Skin epidermis (tissue), 12 donors: ENCODE results near the gene CFAP77.

ENCODE experiments used
- H3K27ac ChIP-seq, 21 experiments: fragments of 200-600 bp; sonication (generic) in 11 of 21; one replicate each; pipeline ENCODE4 v1.5.0; 2020; ENCODE audit warnings: mild to moderate bottlenecking in 3 of 21, inconsistent platforms in 2 of 21, moderate library complexity in 2 of 21
- H3K4me3 ChIP-seq, 7 experiments: fragments of 200-600 bp; sonication (generic) in 2 of 7; one replicate each; pipeline ENCODE4 v1.5.0; 2020; ENCODE audit warnings: inconsistent platforms in 2 of 7, mild to moderate bottlenecking in 2 of 7, moderate library complexity in 1 of 7

CFAP77 gene

DNA sequence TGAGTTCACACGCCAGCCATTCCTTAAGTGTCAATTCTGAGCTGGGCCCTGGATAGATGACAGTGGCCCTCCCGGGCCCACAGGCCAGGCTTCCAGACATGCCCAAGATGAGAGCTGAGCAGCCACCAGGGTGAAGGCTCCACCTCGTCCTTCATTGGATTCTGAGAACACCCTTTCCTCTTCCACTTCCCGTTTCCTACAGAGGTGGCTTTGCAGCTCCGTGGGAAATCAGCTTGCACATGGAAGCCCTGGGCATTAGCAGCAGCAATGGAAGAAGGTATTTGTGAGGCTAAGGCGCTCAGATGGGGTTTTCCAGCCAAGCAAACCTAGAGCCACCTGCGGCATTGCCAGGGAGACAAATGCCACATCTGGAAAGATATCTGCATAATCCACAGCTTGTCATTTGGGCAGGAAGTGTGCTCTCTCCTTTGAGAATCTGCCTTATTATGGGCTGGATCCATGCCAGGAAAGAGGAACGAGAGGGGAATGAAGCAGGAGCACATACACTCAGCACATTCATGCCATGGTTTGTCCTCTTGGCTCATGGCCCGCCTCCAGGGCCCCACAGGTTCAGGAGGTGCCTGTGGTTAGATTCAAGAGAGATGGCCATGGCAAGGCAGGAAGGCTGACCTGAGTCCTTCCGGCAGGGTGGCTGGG is 34.1 kb downstream of the CFAP77 start:
- H3K27ac ChIP-seq, result no peak overlapping the region
- H3K4me3 ChIP-seq, result no peak overlapping the region

DNA sequence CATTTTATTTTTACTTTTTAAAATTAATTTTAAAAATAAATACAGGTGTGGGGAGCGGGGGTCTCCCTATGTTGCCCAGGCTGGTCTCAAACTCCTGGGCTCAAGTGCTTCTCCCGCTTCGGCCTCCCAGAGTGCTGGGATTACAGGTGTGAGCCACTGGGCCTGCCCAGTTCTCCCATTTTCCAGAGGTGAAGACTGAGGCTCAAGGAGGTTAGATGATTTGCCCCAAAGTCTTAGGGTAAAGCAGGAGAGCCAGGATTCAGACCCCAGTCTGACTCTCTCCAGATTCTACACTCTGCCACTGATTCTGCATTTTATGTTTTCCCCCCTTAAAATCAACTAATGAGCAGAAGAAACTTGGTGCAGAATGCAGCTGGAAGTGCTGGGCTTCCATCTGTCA is 36.9 kb downstream of the CFAP77 start:
- H3K27ac ChIP-seq, result no peak overlapping the region
- H3K4me3 ChIP-seq, result no peak overlapping the region

DNA sequence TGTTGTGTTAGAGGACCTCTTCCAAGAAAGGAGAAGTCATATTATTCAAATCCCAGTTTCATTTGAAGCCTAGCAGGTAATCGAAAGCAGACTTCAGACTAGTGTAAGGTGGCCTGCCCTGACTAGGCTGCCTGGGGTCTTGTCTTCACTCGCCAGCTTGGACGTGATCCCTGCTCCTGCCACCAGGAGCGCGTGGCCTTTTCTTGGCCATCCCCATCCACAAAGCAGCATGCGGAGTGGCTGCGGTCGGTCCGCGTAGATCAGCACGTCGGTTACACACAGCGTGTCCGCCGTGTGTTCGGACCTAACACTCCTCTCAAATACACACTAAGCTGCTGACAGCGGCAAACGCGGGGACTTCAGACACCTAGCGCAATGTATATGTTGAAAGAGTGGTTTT is 37.3 kb downstream of the CFAP77 start:
- H3K27ac ChIP-seq, result no peak overlapping the region
- H3K4me3 ChIP-seq, result no peak overlapping the region

- H3K27ac ChIP-seq, result no peak overlapping the region
- H3K4me3 ChIP-seq, result no peak overlapping the region
Measured at GRCh38 chr9:132447902-132448301, 37.9 kb downstream of the CFAP77 start.

GRCh38 chr9:132451276-132451675 is 41.3 kb downstream of the CFAP77 start:
- H3K4me3 ChIP-seq, result no peak overlapping the region
- H3K27ac ChIP-seq, result no peak overlapping the region

DNA sequence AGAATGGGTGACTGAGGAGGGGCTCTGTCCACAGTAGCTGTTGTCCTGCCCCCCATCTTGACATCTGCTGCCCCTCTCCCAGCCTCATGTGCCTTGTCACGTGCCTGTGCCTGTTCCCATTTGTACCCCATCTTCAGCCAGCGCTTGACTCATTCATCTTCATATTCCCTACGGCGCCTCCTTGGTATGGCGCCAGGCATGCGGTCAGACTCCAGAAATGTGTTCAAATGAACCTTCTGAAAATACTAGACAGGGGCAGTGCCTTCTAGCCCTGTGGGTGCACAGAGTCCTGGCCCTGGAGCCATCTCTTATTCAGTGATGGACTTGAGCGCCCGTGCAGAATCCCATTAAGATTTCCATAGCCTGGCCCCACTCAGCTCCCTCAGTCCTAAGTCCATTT is 46.2 kb downstream of the CFAP77 start:
- no peak overlapping the region for H3K4me3 ChIP-seq
- no peak overlapping the region for H3K27ac ChIP-seq

DNA sequence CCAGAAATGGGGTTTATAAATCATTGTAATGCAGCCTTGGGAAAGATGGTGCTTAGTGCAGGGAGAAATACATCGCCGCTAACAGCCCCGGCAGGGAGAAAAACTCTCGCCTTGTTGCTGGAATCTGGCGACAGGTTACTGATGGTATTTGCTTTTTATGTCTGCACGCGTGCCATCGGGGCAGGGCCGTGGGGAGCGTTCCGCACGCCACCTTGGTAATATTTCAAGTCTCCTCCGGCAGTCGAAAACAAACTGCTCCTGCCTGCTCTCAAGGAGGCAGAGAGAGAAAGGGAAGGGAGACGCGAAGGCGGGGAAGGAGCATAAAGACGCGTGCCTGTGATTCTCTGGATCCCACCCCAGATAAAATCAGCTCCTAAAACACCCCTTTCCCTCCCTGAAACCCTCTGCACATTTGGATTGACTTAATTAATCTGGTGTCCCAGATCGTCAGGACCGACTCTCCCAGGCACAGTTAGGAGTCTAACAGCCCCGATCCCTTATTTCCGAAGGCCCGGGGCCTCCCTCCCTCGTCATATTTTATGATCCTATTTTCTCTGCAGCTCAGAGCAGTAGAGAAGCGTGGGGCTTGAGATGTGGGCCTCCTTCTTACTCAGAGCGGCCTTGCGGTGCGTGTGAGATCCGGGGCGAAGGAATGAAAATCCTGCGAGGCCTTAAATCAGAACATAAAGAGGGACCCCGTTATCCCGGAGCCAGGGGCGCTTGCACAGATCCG is 47.7 kb downstream of the CFAP77 start:
- Histone ChIP-seq H3K4me3 (no peak overlapping the region), H3K27ac (no peak overlapping the region)

GRCh38 chr9:132458432-132458831 is 48.4 kb downstream of the CFAP77 start:
- Histone ChIP-seq H3K27ac (no peak overlapping the region), H3K4me3 (no peak overlapping the region)

- Histone ChIP-seq H3K27ac (no peak overlapping the region), H3K4me3 (no peak overlapping the region)
Measured at GRCh38 chr9:132459661-132460060, 49.6 kb downstream of the CFAP77 start.

GRCh38 chr9:132460240-132460639 is 50.2 kb downstream of the CFAP77 start:
- Histone ChIP-seq H3K27ac (no peak overlapping the region), H3K4me3 (no peak overlapping the region)

- Histone ChIP-seq H3K27ac (no peak overlapping the region), H3K4me3 (no peak overlapping the region)
Measured at GRCh38 chr9:132461281-132461896, 51.4 kb downstream of the CFAP77 start.

DNA sequence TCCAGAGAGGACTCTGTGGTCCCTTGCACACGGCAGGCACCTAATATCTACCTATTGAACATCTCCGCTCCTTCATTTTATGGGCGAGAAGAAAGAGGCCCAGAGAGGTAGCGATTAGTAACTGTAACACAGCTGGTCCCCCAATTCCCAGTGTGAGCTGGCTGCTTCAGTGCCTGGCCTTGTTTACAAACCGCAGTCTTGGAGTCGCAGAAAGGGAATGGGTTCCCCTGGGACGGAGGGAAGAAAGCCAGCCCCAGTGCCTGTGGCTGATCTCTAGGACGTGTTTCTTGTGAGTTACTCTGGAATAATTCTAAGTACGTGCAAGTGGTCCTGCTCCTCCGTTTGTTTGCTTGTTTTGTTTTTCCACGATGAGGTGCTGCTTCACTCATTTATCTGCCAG is 52.0 kb downstream of the CFAP77 start:
- H3K4me3 ChIP-seq, result no peak overlapping the region
- no peak overlapping the region for H3K27ac ChIP-seq

DNA sequence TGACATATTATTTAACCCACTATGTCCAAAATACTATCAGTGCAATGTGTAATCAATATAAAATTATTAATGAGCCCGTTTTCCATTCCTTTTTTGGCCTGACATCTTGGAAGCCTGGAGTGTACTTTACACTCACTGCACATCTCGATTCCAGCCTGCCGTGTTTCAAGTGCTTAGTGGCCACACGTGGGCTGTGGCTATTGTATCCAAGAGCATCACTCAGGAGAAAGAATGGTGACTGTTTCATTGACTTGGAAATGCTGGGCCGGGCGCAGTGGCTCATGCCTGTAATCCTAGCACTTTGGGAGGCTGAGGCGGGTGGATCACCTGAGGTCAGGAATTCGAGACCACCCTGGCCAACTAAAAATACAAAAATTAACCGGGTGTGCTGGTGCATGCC is 54.5 kb downstream of the CFAP77 start:
- no peak overlapping the region for H3K4me3 ChIP-seq
- H3K27ac ChIP-seq, result no peak overlapping the region

DNA sequence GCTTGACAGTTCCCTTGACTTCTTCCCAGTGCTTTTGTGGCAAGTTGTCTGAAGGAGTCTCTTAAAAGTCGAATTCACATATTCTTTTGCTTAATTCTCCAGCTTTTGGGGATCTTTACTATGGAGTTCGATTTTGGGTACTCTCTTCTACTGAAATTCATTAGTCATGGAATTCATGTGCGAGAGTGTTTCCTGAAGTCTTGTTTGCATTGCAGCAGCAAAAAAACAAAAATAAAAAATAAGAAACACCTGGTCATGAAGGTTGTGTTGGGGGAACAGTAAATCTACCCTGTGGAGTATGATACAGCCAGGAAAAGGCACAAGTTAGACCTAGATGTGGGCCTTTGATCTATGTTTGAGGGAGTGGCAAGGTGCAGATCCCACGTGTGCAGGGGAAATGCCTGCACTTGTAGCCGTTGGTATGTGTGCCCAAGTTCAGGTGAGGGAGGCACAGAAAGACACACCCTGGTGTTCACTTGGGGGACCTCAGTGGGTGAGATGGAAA is 55.2 kb downstream of the CFAP77 start:
- no peak overlapping the region for H3K4me3 ChIP-seq
- no peak overlapping the region for H3K27ac ChIP-seq

DNA sequence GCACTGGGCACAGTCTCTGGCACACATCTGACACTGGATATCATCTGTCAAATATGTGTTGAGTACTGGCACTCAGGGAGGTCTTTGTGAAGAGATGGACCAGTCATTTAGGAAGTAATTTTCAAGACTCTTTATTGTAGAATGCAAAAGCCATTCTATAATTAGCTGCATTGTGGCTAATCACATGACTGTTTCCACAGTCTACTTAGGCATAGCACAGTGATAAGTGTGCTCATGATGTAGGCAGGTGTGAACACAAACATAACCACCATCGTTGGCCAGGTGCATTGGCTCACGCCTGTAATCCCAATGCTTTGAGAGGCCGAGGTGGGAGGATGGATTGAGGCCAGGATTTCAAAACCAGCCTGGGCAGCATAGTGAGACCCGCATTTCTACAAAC is 62.2 kb downstream of the CFAP77 start:
- Histone ChIP-seq H3K4me3 (no peak overlapping the region), H3K27ac (no peak overlapping the region)

DNA sequence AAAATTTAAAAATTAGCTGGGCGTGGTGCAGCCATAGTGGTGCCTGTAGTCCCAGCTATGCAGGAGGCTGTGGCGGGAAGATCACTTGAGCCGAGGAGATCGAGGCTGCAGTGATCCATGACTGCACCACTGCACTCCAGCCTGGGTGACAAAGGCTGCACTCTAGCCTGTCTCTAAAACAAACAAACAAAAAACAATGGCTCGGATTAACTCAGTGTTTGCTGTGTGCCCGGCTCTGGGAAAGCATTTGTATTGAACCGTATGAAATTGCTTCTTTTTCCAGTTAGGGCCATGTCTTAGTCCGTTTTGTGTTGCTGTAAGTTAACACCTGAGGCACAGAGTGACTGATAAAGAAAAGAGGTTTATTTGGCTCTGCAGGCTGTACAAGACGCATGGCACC is 62.6 kb downstream of the CFAP77 start:
- no peak overlapping the region for H3K27ac ChIP-seq
- no peak overlapping the region for H3K4me3 ChIP-seq

- Histone ChIP-seq H3K4me3 (no peak overlapping the region), H3K27ac (no peak overlapping the region)
Measured at GRCh38 chr9:132474253-132474652, 64.2 kb downstream of the CFAP77 start.

DNA sequence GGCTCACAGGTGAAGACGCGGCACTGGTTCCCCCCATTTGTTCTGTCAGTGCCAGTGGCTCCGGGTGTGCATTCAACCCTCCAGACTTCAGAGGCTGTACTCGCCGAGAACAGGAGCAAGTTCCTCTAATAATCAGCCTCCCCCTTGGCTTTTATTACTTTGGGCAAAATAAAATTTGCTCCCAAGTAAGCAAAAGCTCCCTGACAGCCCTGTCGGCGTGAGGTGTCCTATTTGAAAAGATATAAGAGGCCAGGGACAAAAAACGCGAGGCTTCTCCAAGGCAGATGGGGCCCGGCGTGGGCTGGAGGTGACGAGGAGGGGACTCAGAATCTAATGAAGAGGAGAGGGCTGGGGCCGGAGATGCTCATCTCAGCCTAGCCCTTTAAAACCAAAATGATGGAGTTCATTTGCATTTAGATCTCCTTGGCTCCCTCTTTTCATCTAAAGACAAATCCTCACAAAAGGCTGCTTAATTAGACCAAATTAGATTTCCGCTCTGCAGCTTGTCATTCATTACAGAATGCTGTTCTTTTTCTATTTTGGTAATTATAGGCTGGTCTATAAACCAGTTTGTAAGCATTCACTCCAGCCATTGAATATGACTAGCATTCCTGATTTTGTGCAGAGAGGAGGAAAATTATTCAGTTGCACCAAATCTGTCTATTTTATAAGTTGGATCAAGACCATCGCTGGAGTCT is 68.5 kb downstream of the CFAP77 start:
- no peak overlapping the region for H3K27ac ChIP-seq
- H3K4me3 ChIP-seq, result no peak overlapping the region

DNA sequence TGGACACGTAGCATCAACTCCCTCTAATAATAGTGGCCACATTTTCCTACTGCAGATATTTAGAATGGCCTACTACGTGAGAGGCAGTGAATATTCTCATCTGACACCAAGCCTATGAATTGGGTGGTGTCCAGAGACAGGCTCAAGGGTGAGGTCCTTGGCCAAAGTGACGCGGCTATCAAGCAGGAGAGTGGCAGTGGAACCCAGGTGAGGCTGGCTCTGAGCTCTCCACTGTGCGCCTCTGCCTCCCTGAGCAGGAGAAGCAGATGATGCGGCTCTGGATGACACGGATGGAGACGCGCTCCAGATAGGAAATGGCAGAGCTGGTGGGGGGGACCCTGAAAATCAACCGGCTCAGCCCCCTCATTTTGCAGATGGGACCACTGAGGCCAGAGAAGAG is 69.7 kb downstream of the CFAP77 start:
- Histone ChIP-seq H3K4me3 (no peak overlapping the region), H3K27ac (no peak overlapping the region)

GRCh38 chr9:132481053-132481849 is 71.2 kb downstream of the CFAP77 start:
- Histone ChIP-seq H3K4me3 (no peak overlapping the region), H3K27ac (no peak overlapping the region)
